ENCODE measurements around the gene MSI2. TPM values are rescaled to one million over a fixed set of nuclear protein-coding genes. Genes with fewer than 3 reads are reported as not detected.

The MSI2 gene
- total RNA-seq, 1 donor from 2014 or later = 90.7 TPM

GRCh38 chr17:57697891-57698711, 441.8 kb downstream of the MSI2 start:
- no peak for ATAC-seq
- no peak for DNase-seq
- intact Hi-C loops (cut with micrococcal nuclease) = no loop called here

GRCh38 chr17:57699751-57700219, 443.5 kb downstream of the MSI2 start:
- ATAC-seq = no peak

GRCh38 chr17:57701124-57701523, 444.8 kb downstream of the MSI2 start:
- no peak for DNase-seq
- intact Hi-C loops (cut with micrococcal nuclease) = no loop called here
- ATAC-seq = no peak

More at GRCh38 chr17:57699751-57700219, 443.5 kb downstream of the MSI2 start:
- no peak for DNase-seq
- intact Hi-C loops (cut with micrococcal nuclease) = no loop called here

GRCh38 chr17:57703273-57703672, 446.9 kb downstream of the MSI2 start:
- ATAC-seq (no peak), DNase-seq (no peak)
- intact Hi-C loops (cut with micrococcal nuclease) = no loop called here

- intact Hi-C loops (cut with micrococcal nuclease) = no loop called here
- no peak for ATAC-seq
- DNase-seq = no peak
Measured at GRCh38 chr17:57704448-57704847, 448.1 kb downstream of the MSI2 start.

- intact Hi-C loops (cut with micrococcal nuclease) = no loop called here
- DNase-seq (no peak), ATAC-seq (no peak)
Measured at GRCh38 chr17:57705921-57706695, 449.8 kb downstream of the MSI2 start.

- no peak for ATAC-seq
Measured at GRCh38 chr17:57706761-57707160, 450.4 kb downstream of the MSI2 start.

GRCh38 chr17:57707892-57708291, 451.6 kb downstream of the MSI2 start:
- ATAC-seq (peak; percentile 68), DNase-seq (peak; percentile 31)
- intact Hi-C loops (cut with micrococcal nuclease) = no loop called here

More at GRCh38 chr17:57706761-57707160, 450.4 kb downstream of the MSI2 start:
- intact Hi-C loops (cut with micrococcal nuclease) = no loop called here
- no peak for DNase-seq

GRCh38 chr17:57708410-57708809, 452.1 kb downstream of the MSI2 start:
- ATAC-seq (peak; percentile 57), DNase-seq (no peak)
- intact Hi-C loops (cut with micrococcal nuclease) = no loop called here

- ATAC-seq = no peak
- intact Hi-C loops (cut with micrococcal nuclease) = no loop called here
- DNase-seq = no peak
Measured at GRCh38 chr17:57713140-57713539, 456.8 kb downstream of the MSI2 start.

GRCh38 chr17:57714665-57715180, 458.4 kb downstream of the MSI2 start:
- intact Hi-C loops (cut with micrococcal nuclease) = no loop called here
- peak; percentile 41 for DNase-seq
- ATAC-seq = peak; percentile 27

- no peak for DNase-seq
- intact Hi-C loops (cut with micrococcal nuclease) = no loop called here
- ATAC-seq = no peak
Measured at GRCh38 chr17:57715981-57716380, 459.7 kb downstream of the MSI2 start.

GRCh38 chr17:57718878-57719277, 462.6 kb downstream of the MSI2 start:
- ATAC-seq = no peak
- intact Hi-C loops (cut with micrococcal nuclease) = no loop called here
- no peak for DNase-seq

GRCh38 chr17:57720386-57721035, 464.2 kb downstream of the MSI2 start:
- ATAC-seq = no peak
- no peak for DNase-seq
- intact Hi-C loops (cut with micrococcal nuclease) = no loop called here

GRCh38 chr17:57721967-57722703, 465.8 kb downstream of the MSI2 start:
- DNase-seq (no peak), ATAC-seq (no peak)
- intact Hi-C loops (cut with micrococcal nuclease) = no loop called here

- DNase-seq (no peak), ATAC-seq (no peak)
- intact Hi-C loops (cut with micrococcal nuclease) = no loop called here
Measured at GRCh38 chr17:57722704-57723043, 466.4 kb downstream of the MSI2 start.

GRCh38 chr17:57723427-57724025, 467.2 kb downstream of the MSI2 start:
- intact Hi-C loops (cut with micrococcal nuclease) = no loop called here
- no peak for ATAC-seq

GRCh38 chr17:57724026-57724728, 467.9 kb downstream of the MSI2 start:
- intact Hi-C loops (cut with micrococcal nuclease) = no loop called here
- ATAC-seq (no peak), DNase-seq (no peak)

More at GRCh38 chr17:57723427-57724025, 467.2 kb downstream of the MSI2 start:
- DNase-seq = no peak
